Anterior cingulate cortex (tissue), 58 donors: Measurements from ENCODE around the gene ZC3H15.
"Not testable (repeated sequence)": the region's sequence is repeated elsewhere in the genome, so short reads cannot be mapped to it uniquely, and the experiment has no call there.

Experiments
- DNase-seq, 58 donors: peaks; one replicate each; lab custom pipeline; 2025; lab: John Stamatoyannopoulos, UW

Gene ZC3H15

GRCh38 chr2:186485871-186486650 is at the start of gene ZC3H15:
Gene ZC3H15, plus strand, starts transcription at chr2:186486260. Its CDS starts 123 bp downstream, at chr2:186486383.
- peak; percentile 79 to 98 (median 94) for DNase-seq

- no peak for DNase-seq
Observed at GRCh38 chr2:186437719-186438118, 48.3 kb upstream of the ZC3H15 start.

GRCh38 chr2:186439673-186440095 is 46.4 kb upstream of the ZC3H15 start:
- DNase-seq, result not testable (repeated sequence)

GRCh38 chr2:186440506-186440905 is 45.6 kb upstream of the ZC3H15 start:
- DNase-seq, result no peak

GRCh38 chr2:186442885-186443284 is 43.2 kb upstream of the ZC3H15 start:
- DNase-seq, result no peak

DNA sequence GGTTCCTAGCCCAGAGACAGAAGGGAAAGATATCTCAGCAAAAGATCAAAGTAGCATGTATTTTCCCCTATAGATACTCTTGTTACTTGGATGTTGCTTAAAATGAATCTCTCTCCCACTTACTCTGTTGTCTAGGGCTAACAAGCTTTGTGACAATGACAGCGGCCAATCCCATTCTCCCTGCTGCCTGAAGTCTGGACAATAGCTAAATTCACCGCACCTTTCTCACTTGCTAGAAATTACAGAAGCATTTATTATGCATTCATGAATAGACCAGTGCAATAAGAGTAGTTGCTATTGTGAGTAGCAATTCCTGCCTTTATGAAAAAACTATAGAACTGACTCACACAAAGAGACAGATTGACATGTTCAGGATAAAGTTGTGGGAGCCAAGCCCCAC is 42.2 kb upstream of the ZC3H15 start:
- DNase-seq, result no peak

GRCh38 chr2:186445506-186445905 is 40.6 kb upstream of the ZC3H15 start:
- DNase-seq, result no peak

GRCh38 chr2:186455613-186456012 is 30.4 kb upstream of the ZC3H15 start:
- DNase-seq, result no peak

DNA sequence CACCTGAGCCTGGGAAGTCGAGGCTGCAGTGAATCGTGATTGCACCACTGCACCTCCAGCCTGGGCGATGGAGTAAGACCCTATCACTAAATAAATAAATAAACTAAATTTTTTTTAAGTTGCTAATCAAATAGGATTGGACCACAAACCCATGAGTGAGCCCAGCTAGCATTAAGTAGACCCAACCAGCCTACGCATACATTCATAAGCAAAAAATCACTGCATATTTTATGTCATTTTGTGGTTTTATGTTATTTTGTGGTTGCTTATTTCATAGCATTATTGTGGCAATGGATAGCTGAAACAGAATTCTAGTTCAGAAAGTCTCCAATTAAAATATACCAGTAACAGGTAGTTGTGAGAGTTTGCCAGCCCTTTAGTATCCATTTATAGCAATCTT is 29.1 kb upstream of the ZC3H15 start:
- DNase-seq, result no peak

DNA sequence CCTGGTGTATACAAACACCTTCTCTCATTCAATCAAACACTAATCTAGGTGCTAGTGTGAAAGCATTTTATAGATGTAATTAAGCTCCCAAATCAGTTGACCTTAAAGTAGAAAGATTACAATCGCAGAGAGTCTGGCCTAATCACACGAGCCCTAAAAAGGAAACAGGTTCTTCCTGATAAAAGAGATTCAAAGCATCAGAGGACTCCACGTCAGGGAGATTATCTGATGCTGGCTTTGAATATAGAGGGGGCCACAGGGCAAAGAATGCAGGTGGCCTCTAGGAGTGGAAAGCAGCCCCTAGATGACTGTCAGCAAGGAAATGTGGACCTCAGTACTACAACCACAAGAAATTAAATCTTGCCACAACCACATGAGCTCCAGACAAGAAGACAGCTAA is 28.2 kb upstream of the ZC3H15 start:
- DNase-seq, result no peak

GRCh38 chr2:186459009-186459408 is 27.1 kb upstream of the ZC3H15 start:
- DNase-seq, result no peak

DNA sequence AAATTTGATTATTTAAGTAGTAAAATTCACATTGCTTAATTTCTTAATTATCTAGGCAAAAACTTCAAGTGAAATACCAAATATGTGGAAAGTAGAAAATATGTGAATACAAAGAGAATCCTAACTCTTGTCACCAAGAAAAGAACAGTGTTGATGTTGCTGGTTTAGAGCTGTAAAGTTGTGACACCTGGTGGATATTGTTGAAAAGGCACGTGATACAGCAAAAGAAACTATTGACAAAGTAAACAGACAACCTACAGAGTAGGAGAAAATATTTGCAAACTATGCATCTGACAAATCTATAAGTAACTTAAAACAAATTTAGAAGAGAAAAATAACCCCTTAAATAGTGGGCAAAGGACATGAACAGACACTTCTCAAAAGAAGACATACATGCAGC is 25.6 kb upstream of the ZC3H15 start:
- DNase-seq, result no peak

GRCh38 chr2:186466743-186467142 is 19.3 kb upstream of the ZC3H15 start:
- DNase-seq, result no peak

GRCh38 chr2:186467421-186467820 is 18.6 kb upstream of the ZC3H15 start:
- DNase-seq, result no peak

DNA sequence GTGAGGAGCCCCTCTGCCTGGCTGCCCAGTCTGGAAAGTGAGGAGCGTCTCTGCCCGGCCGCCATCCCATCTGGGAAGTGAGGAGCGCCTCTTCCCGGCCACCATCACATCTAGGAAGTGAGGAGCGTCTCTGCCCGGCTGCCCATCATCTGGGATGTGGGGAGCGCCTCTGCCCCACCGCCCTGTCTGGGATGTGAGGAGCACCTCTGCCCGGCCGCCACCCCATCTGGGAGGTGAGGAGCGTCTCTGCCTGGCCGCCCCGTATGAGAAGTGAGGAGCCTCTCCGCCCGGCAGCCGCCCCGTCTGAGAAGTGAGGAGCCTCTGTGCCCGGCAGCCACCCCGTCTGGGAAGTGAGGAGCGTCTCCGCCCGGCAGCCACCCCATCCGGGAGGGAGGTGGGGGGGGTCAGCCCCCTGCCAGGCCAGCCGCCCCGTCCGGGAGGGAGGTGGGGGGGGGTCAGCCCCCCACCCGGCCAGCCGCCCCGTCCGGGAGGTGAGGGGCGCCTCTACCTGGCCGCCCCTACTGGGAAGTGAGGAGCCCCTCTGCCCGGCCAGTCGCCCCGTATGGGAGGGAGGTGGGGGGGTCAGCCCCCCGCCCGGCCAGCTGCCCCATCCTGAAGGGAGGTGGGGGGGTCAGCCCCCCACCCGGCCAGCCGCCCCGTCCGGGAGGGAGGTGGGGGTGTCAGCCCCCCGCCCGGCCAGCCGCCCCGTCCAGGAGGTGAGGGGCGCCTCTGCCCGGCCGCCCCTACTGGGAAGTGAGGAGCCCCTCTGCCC is 13.2 kb upstream of the ZC3H15 start:
- DNase-seq, result not testable (repeated sequence)

DNA sequence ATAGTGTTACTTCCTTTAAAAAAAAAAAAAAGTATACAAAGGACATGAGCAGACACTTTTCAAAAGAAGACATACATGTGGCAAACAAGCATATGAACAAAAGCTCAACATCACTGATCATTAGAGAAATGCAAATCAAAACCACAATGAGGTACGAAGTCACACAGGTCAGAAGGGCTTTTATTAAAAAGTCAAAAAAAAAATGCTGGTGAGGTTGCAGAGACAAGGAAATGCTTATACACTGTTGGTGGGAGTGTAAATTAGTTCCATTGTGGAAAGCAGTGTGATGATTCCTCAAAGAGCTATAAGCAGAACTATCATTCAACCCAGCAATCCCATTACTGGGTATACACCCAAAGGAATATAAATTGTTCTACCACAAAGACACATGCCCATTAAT is 11.8 kb upstream of the ZC3H15 start:
- not testable (repeated sequence) for DNase-seq

- no peak for DNase-seq
Observed at GRCh38 chr2:186477790-186478189, 8.3 kb upstream of the ZC3H15 start.

GRCh38 chr2:186480991-186481390 is 5.1 kb upstream of the ZC3H15 start:
- DNase-seq, result no peak

DNA sequence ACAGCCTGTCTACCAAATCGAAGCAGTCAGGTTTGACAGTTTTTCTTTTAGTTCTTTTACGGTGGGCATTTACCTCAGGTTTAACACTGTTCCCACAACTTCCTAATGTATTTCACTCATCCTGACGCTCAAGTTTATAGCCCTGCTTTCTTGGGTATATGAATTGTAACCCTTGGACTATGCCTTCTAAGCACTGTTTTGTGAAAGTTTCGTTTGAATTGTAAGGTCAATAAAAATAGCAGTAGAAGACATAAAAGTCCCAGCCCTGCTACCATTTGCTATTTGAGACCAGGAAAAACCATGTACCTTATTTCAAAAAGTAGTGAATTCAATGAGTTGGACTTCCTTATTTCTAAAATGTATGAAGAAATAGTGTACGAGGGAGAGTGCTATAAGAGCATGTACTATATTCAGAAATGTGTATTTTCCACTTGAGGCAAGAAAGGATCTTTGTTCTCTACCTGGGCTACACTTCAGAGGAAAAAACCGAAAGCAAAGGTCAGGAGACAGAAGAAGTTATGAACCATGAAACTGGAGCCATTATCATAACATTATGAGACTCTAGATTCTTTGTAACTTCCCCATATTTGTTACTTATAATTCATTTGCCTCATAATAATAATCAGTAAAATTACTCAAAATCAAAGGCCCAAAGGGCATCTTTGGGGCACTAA is 1.9 kb upstream of the ZC3H15 start:
- DNase-seq, result no peak

GRCh38 chr2:186485576-186485870 is 537 bp upstream of the ZC3H15 start:
- no peak for DNase-seq
